Pancreas (tissue), 10 donors: ENCODE results near the gene SLC10A7. TPM values are rescaled to one million over a fixed set of nuclear protein-coding genes. Genes with fewer than 3 reads are reported as not detected.

ENCODE experiments used
- ATAC-seq, 4 donors: fragments of 200-7000 bp; cut with Tn5 transposase; one replicate each; pipeline versions ENCODE4 v1.8.0 to v1.9.1; 2020; ENCODE audit warnings: mild to moderate bottlenecking in 4 of 4, moderate library complexity in 4 of 4
- DNase-seq, 6 donors: peaks; one replicate each; pipeline ENCODE4 v3.0.0-alpha.2; 2020
- FAIRE-seq: peaks from 2 replicates; lab custom pipeline; 2012; peaks lifted over from hg19 to GRCh38; lab: Jason Lieb, UNC
- H3K27ac ChIP-seq, 4 donors: fragments of 200-600 bp; sonication (generic); 1 replicate in 3 of 4; 2 replicates in 1 of 4; pipeline versions ENCODE4 v1.5.0 to v1.8.0; 2020
- H3K27me3 ChIP-seq, 4 donors: fragments of 200-600 bp; one replicate each; pipeline ENCODE4 v1.8.0; 2021
- H3K36me3 ChIP-seq, 3 donors: fragments of 200-600 bp; sonication (generic) in 1 of 3; one replicate each; pipeline versions ENCODE4 v1.5.0 to v1.8.0; 2020 to 2021
- H3K4me1 ChIP-seq, 3 donors: fragments of 200-600 bp; one replicate each; pipeline ENCODE4 v1.8.0; 2021
- H3K4me3 ChIP-seq, 4 donors: fragments of 200-600 bp; sonication (generic) in 2 of 4; one replicate each; pipeline versions ENCODE4 v1.5.0 to v1.8.0; 2020 to 2021
- H3K9me3 ChIP-seq, 4 donors: fragments of 200-600 bp; one replicate each; pipeline ENCODE4 v1.8.0; 2021
- WGBS, 2 donors: extraction: QIAGEN DNeasy Blood & Tissue Kit; methylation state at CpG; one replicate each; pipeline ENCODE4 v1.1.7; 2013; 5-methylcytosine and 5-hydroxymethylcytosine counted together
- intact Hi-C, 3 donors: fragments of 100-400 bp; cut with DNase I; formaldehyde crosslinking; loops; one replicate each; pipeline versions ENCODE4 v1.11.1 to v1.14.2; 2022
- polyA plus RNA-seq, 2 donors: library from polyadenylated mRNA; stranded (reverse); fragments of 200-250 nt; gene quantifications; one replicate each; pipeline ENCODE4 v1.2.3, GENCODE V29; 2013
- total RNA-seq, 6 donors: library from RNA; stranded (reverse); fragmentation: NEBNext Ultra II Directional in 4 of 6; extraction: Animal tissue kit (Norgen Biotek cat#: 25700) in 4 of 6; gene quantifications; one replicate each; pipeline versions ENCODE4 v1.2.1 to v1.2.4, GENCODE V29; 2021 to 2023
- TF ChIP-seq, protein P1 (sequence below), 4 donors: fragments of 200-600 bp; sonication (generic) in 3 of 4; IDR thresholded peaks; one replicate each; pipeline versions ENCODE4 v1.5.0 to v1.8.0; 2021; ENCODE audit warnings: antibody characterized with exemption in 4 of 4
- donor health status: healthy with polysubstance abuse.
- donor health status: DM: no; HTN: no; CAD: no; lungs with moderate emphysema.
- donor health status: DM: no; HTN: no; CAD: no.
- donor health status: control.
- donor health status: control.
- donor health status: Bipolar disorder and iron deficiency.
- donor health status: DM: yes; HTN: yes; CAD: no.
- donor health status: DM: no; HTN: no; CAD: no.
- donor health status: DM: no; HTN: no; CAD: no.
- donor health status: DM: yes; HTN: yes; CAD: no.

The SLC10A7 gene
- total and polyA plus RNA-seq, 8 donors = 2.1 to 11.1 (median 6.9) TPM

DNA sequence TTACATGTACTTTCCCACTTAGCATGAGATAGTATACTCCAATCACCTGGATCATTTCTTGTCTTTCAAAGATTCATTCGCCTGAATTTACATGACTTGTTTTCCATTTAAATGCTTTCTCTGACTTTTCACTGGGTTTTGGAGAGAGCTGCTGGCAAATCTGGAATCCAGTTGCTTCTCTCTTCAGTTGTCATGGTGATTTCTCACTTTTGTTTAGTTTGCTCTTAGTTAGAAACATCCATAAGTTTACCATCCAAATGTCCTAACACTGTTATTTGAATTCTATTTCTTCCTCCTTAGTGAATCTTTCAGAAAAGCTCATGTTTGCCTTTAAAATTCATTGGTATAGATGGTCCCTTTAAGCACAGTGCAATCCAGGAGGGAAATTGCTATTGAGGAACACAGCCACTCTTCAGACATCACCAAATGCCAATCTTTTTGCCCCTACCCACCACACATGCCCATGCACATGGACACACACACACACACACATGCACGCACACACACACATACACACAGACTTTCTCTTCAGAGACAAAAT lies 255.7 kb downstream of the SLC10A7 start:
- no peaks in the 10 kb centered on the region for H3K27me3 ChIP-seq
- no peaks in the 10 kb centered on the region for H3K36me3 ChIP-seq
- H3K27ac ChIP-seq = no peak overlapping the region
- TF ChIP-seq, protein P1, sequence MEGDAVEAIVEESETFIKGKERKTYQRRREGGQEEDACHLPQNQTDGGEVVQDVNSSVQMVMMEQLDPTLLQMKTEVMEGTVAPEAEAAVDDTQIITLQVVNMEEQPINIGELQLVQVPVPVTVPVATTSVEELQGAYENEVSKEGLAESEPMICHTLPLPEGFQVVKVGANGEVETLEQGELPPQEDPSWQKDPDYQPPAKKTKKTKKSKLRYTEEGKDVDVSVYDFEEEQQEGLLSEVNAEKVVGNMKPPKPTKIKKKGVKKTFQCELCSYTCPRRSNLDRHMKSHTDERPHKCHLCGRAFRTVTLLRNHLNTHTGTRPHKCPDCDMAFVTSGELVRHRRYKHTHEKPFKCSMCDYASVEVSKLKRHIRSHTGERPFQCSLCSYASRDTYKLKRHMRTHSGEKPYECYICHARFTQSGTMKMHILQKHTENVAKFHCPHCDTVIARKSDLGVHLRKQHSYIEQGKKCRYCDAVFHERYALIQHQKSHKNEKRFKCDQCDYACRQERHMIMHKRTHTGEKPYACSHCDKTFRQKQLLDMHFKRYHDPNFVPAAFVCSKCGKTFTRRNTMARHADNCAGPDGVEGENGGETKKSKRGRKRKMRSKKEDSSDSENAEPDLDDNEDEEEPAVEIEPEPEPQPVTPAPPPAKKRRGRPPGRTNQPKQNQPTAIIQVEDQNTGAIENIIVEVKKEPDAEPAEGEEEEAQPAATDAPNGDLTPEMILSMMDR (IDR thresholded peaks at IDR 0.05) = no peak
- no peaks in the 10 kb centered on the region for H3K9me3 ChIP-seq
- intact Hi-C loops = no loop called here
- WGBS, 2 donors = 95 to 96% methylated on average over 2 of the region's 2 CpGs
- ATAC-seq (no peak), DNase-seq (no peak), FAIRE-seq (no peak)
- peaks cover 0 to 3% (median 0%) of the 10 kb centered on the region in 3 donors for H3K4me1 ChIP-seq
- no peak overlapping the region for H3K4me3 ChIP-seq

DNA sequence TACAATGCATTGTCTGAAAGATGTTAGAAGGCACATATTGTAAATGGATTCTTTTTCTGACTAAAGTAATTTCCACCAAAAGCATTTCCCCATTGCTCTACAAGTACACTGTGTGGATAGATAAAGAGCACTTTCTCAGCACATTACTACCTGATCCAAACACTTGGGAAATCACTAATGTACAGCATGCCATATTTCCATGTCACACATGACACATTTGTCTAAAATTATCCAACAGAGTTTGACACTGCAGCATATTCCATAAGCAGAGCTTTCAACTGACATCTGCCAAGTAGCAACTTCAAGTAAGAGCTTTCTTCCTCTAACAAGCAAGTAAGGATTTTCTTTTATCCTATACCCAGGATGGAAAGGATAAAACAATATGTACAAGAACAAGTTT lies 257.9 kb downstream of the SLC10A7 start:
- Histone ChIP-seq H3K4me1 (peaks cover 0 to 3% (median 0%) of the 10 kb centered on the region in 3 donors), H3K36me3 (no peaks in the 10 kb centered on the region), H3K27me3 (no peaks in the 10 kb centered on the region), H3K27ac (no peak overlapping the region), H3K4me3 (no peak overlapping the region), H3K9me3 (no peaks in the 10 kb centered on the region)
- TF ChIP-seq, protein P1 (IDR thresholded peaks at IDR 0.05) = no peak
- FAIRE-seq = no peak
- intact Hi-C loops = no loop called here
- no peak for ATAC-seq
- no peak for DNase-seq

DNA sequence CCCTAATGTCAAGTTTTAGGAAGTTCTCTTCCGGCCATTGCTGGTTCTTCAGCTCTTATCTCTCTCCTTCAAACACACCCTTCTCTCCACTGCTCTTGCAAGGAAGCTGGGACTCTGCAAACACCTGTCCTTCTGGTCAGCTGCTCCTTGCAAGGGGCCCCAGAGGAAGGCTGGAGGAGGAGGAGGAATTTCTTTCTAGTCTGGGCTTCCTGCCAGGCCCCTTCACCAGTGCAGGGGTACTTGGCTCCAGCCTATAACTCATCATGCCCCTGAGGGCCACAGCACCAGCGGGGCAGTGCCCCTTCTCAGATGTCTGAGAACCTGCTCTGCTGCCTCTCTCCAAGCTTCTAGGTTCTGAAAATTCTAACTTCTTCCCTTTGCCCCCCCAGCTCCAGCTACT lies 260.7 kb downstream of the SLC10A7 start:
- H3K4me1 ChIP-seq = no peaks in the 10 kb centered on the region
- H3K27me3 ChIP-seq = no peaks in the 10 kb centered on the region
- no peaks in the 10 kb centered on the region for H3K9me3 ChIP-seq
- ATAC-seq = no peak
- no peak overlapping the region for H3K27ac ChIP-seq
- no peak for FAIRE-seq
- no peak overlapping the region for H3K4me3 ChIP-seq
- H3K36me3 ChIP-seq = no peaks in the 10 kb centered on the region
- TF ChIP-seq, protein P1 (IDR thresholded peaks at IDR 0.05) = no peak
- intact Hi-C loops = no loop called here
- DNase-seq = no peak
- WGBS, 2 donors = 92 to 100% methylated on average over 1 to 2 of the region's 2 CpGs

DNA sequence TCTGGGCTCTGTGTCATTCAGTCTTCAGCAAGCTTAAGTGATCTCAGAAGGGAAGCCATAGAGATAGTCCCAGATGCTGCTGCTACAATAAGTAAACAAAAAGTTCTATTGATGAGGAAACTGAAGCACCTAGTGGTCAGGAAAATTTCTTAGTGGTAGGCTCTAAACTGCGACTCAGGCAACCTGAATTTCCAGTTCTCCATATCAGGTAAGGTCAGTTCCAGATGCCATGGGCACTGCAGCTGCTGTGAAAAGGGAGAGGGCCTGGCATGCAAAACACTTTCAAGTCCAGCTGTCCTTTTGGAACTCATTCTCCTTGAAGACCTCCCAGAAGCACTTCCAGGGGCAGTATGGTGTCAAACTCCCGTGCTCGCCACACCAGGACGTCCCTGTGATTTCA lies 261.2 kb downstream of the SLC10A7 start:
- peak in 1 of 4 donors; percentile 30 for ATAC-seq
- WGBS, 2 donors = 74 to 76% methylated on average over 4 of the region's 4 CpGs
- H3K4me3 ChIP-seq = no peak overlapping the region
- no peaks in the 10 kb centered on the region for H3K27me3 ChIP-seq
- H3K4me1 ChIP-seq = no peaks in the 10 kb centered on the region
- no peaks in the 10 kb centered on the region for H3K36me3 ChIP-seq
- no peak for DNase-seq
- H3K27ac ChIP-seq = no peak overlapping the region
- TF ChIP-seq, protein P1 (IDR thresholded peaks at IDR 0.05) = no peak
- no peak for FAIRE-seq
- no peaks in the 10 kb centered on the region for H3K9me3 ChIP-seq
- intact Hi-C loops = no loop called here

DNA sequence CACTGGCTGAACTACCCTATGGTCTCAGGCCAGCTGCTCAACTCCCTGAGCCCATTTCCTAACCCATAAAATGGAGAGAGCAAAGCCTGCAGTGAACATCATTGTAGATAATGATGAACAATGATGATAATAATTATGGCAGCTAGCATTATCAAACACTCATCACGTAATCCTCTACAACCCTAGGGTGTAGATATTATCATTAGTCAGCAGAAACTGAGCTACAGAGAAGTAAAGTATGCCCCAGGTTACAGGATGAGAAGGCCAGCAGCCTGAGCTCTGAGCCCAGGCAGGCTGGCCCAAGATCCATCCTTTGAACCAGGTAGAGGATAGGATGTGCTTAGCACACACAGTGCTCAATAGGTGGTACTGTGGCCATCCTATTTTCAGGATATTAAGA lies 264.2 kb downstream of the SLC10A7 start:
- TF ChIP-seq, protein P1 (IDR thresholded peaks at IDR 0.05) = no peak
- no peaks in the 10 kb centered on the region for H3K27me3 ChIP-seq
- H3K36me3 ChIP-seq = no peaks in the 10 kb centered on the region
- DNase-seq = no peak
- no peak overlapping the region for H3K4me3 ChIP-seq
- H3K4me1 ChIP-seq = no peaks in the 10 kb centered on the region
- no peak for FAIRE-seq
- WGBS, 2 donors = 89 to 97% methylated on average over 1 of the region's 1 CpG
- intact Hi-C loops = no loop called here
- ATAC-seq = no peak
- H3K27ac ChIP-seq = no peak overlapping the region
- H3K9me3 ChIP-seq = no peaks in the 10 kb centered on the region
